HK-2 (cell line): ENCODE data around the gene STPG2.
"Not testable (repeated sequence)": the region's sequence is repeated elsewhere in the genome, so short reads cannot be mapped to it uniquely, and the experiment has no call there.

ENCODE experiments used
- DNase-seq: peaks from one replicate; pipeline ENCODE4 v3.0.0-alpha.2; 2018; ENCODE audit not compliant: unreplicated experiment

Gene STPG2

GRCh38 chr4:97942951-97943350 lies 200.3 kb downstream of the STPG2 start:
- no peak for DNase-seq

- no peak for DNase-seq
Measured at GRCh38 chr4:97942137-97942536, 201.1 kb downstream of the STPG2 start.

- DNase-seq: no peak
Measured at GRCh38 chr4:97938141-97938540, 205.1 kb downstream of the STPG2 start.

GRCh38 chr4:97924341-97924958 lies 218.8 kb downstream of the STPG2 start:
- no peak for DNase-seq

GRCh38 chr4:97923096-97923495 lies 220.2 kb downstream of the STPG2 start:
- DNase-seq: no peak

GRCh38 chr4:97917115-97917514 lies 226.2 kb downstream of the STPG2 start:
- DNase-seq: no peak

GRCh38 chr4:97912156-97912555 lies 231.1 kb downstream of the STPG2 start:
- DNase-seq: no peak

GRCh38 chr4:97911236-97911906 lies 231.9 kb downstream of the STPG2 start:
- peak; percentile 11 for DNase-seq

GRCh38 chr4:97910005-97910404 lies 233.3 kb downstream of the STPG2 start:
- DNase-seq: peak; percentile 17

- not testable (repeated sequence) for DNase-seq
Measured at GRCh38 chr4:97903436-97904189, 239.7 kb downstream of the STPG2 start.

GRCh38 chr4:97900229-97900628 lies 243.0 kb downstream of the STPG2 start:
- no peak for DNase-seq

GRCh38 chr4:97892592-97893266 lies 250.5 kb downstream of the STPG2 start:
- DNase-seq: no peak

- DNase-seq: no peak
Measured at GRCh38 chr4:97879942-97880341, 263.3 kb downstream of the STPG2 start.

GRCh38 chr4:97868097-97868496 lies 275.2 kb downstream of the STPG2 start:
- DNase-seq: no peak

GRCh38 chr4:97867557-97868091 lies 275.7 kb downstream of the STPG2 start:
- no peak for DNase-seq

- DNase-seq: peak; percentile 20
Measured at GRCh38 chr4:97866821-97867556, 276.3 kb downstream of the STPG2 start.

- DNase-seq: no peak
Measured at GRCh38 chr4:97851115-97851514, 292.2 kb downstream of the STPG2 start.

GRCh38 chr4:97845758-97846157 lies 297.5 kb downstream of the STPG2 start:
- no peak for DNase-seq

GRCh38 chr4:97841512-97841911 lies 301.8 kb downstream of the STPG2 start:
- no peak for DNase-seq

GRCh38 chr4:97836662-97837061 lies 306.6 kb downstream of the STPG2 start:
- DNase-seq: no peak

- DNase-seq: no peak
Measured at GRCh38 chr4:97828646-97829045, 314.6 kb downstream of the STPG2 start.
